ENCODE results near the gene PRKN.

PRKN gene

DNA sequence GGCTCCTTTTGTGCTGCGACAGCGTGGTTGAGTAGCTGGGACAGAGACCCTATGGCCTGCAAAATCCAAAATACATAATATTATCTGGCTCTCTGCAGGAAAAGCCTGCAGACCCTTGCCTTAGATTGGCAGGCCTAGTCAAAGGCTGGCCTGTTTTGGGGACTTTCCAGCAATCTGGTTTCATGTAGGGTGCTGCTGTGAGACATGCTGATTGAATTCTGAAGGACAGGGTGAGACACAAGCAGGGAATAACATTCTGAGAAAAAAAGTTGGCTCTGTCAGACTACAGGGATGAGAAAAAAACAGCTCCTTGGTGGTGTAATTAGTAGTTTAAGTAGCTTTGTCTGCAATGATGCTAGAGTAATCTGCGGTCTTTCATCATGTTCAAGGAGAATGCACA lies 1051.0 kb downstream of the PRKN start:
- DNase-seq (ENCODE audit: low spot score in 2 of 2) (no peak), ATAC-seq (ENCODE audit: low read depth) (no peak)
- no peak overlapping the region for H3K27ac Mint-ChIP-seq
- no peak overlapping the region for H3K4me3 Mint-ChIP-seq
- H3K36me3 Mint-ChIP-seq, result no peaks in the 10 kb centered on the region
- H3K9me3 Mint-ChIP-seq, result no peaks in the 10 kb centered on the region
- H3K4me1 Mint-ChIP-seq, result no peaks in the 10 kb centered on the region
- no peaks in the 10 kb centered on the region for H3K27me3 Mint-ChIP-seq

DNA sequence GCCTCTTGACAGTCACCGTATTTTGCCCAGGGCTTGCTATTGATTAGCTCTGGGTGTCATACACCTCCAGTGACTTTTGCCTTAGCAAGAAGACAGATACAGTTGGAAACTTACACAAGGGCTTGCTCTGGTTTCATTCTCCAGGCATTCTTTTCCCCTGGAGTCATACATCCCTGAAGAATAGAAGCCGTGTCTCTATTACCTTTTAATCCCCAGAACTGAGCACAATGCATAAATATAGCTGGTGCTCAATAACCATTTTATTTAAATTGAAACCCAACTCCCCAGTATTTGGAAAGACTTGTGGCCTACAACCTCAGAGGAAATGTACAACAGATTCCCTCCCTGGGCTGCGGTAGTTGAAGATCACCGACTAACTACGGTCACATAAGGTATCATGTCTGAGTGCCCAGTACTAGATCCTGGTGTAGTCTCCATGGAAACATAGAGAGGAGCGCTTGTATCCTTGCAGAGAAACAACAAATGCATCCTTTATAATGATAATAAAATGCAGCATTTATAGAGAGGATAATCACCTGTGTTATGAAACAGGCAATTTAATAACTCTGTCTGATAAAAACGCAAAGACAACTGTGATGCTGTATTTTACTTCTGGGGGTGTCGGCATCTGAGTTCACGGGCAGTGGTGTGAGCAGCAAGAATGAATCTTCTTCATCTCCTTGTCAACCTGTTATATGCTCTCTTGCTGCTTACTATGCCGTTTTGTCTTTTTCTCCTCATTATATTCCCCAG lies 1052.5 kb downstream of the PRKN start:
- Mint-ChIP-seq H3K9me3 (no peaks in the 10 kb centered on the region), H3K27ac (no peak overlapping the region), H3K27me3 (no peaks in the 10 kb centered on the region), H3K36me3 (no peaks in the 10 kb centered on the region), H3K4me3 (no peak overlapping the region), H3K4me1 (no peaks in the 10 kb centered on the region)
- ATAC-seq (ENCODE audit: low read depth) (no peak), DNase-seq (ENCODE audit: low spot score in 2 of 2) (no peak)

DNA sequence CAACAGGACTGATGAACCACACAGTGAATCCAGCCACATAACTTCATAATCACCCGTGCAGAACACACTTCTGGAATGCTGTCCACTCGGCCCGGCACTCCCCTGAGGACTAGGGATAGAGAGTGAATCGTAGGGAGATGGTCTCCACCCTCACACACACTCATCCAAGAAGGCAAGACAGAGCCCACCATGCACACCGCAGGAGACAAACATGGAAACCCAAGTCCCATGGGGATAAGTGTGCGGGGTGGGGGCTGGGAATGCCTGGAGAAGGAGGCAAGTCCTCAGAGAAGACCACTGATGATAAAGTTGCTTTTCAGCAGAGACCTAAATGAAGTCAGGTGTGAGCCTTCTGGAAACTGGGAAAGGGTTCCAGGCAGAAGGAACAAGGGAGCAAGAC lies 1054.5 kb downstream of the PRKN start:
- H3K9me3 Mint-ChIP-seq, result no peaks in the 10 kb centered on the region
- no peaks in the 10 kb centered on the region for H3K36me3 Mint-ChIP-seq
- no peak overlapping the region for H3K27ac Mint-ChIP-seq
- H3K4me1 Mint-ChIP-seq, result no peaks in the 10 kb centered on the region
- DNase-seq (ENCODE audit: low spot score in 2 of 2) (no peak), ATAC-seq (ENCODE audit: low read depth) (no peak)
- H3K4me3 Mint-ChIP-seq, result no peak overlapping the region
- H3K27me3 Mint-ChIP-seq, result no peaks in the 10 kb centered on the region

DNA sequence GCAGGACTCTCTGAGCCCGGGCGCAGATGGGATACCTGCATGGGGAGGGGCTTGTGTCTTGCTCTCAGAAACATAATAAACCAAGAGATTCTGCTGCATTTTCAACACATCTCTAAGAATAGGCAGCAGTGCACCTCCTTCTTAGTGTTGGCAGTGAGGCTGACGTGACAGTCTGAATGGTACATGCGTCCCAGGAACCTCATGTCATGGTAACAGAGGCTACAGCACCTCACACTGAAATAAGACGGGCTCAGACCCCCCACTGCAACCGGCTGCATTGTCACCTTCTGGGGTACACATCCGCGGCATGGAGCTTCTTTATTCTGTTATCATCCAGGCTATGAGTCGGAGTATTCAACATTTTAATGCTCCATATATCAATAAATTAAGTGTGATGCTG lies 1056.4 kb downstream of the PRKN start:
- ATAC-seq (ENCODE audit: low read depth) (no peak), DNase-seq (ENCODE audit: low spot score in 2 of 2) (no peak)
- no peak overlapping the region for H3K4me3 Mint-ChIP-seq
- H3K27ac Mint-ChIP-seq, result no peak overlapping the region
- no peaks in the 10 kb centered on the region for H3K4me1 Mint-ChIP-seq
- H3K9me3 Mint-ChIP-seq, result no peaks in the 10 kb centered on the region
- H3K36me3 Mint-ChIP-seq, result no peaks in the 10 kb centered on the region
- no peaks in the 10 kb centered on the region for H3K27me3 Mint-ChIP-seq

DNA sequence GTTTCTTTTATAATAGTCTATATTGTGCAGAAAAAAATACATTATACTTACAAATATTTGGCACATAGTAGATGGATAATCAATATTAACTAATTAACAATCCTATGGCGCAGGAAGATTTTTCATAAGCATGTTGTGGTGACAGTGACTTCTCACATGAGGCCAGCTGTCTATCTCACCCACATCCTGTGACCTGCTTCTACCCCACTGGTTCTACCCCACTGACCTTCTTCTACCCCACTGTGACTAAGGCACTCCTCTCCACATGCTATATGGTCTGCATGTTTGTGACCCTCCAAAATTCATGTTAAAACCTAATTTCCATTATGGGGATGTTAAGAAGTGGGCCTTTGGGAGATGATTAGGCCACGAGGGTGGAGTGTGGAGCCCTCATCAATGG lies 1058.9 kb downstream of the PRKN start:
- H3K36me3 Mint-ChIP-seq, result no peaks in the 10 kb centered on the region
- H3K9me3 Mint-ChIP-seq, result no peaks in the 10 kb centered on the region
- H3K4me3 Mint-ChIP-seq, result no peak overlapping the region
- H3K4me1 Mint-ChIP-seq, result no peaks in the 10 kb centered on the region
- no peaks in the 10 kb centered on the region for H3K27me3 Mint-ChIP-seq
- no peak overlapping the region for H3K27ac Mint-ChIP-seq
- no peak for ATAC-seq (ENCODE audit: low read depth)
- no peak for DNase-seq (ENCODE audit: low spot score in 2 of 2)

DNA sequence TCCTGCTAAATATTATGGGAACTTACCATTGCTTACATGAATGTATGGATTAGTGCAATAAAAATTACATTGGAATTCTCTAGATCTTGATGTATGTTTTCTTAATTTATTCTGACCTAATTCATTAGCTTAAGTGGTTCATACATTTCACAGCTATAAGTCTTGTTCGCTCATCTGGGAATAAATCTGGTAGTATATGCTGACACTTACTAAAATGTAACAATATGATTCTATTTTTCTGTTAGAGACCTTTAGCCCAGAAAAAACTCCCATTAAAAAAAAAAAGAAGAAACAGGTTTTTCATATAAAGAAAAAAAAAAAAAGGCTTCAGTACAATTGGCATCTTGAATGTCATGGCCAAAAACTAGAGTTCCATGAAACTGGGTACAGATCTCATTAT lies 1059.6 kb downstream of the PRKN start:
- no peaks in the 10 kb centered on the region for H3K36me3 Mint-ChIP-seq
- H3K9me3 Mint-ChIP-seq, result peaks cover under 1% of the 10 kb centered on the region
- ATAC-seq (ENCODE audit: low read depth), result no peak
- H3K27ac Mint-ChIP-seq, result no peak overlapping the region
- H3K4me1 Mint-ChIP-seq, result no peaks in the 10 kb centered on the region
- H3K4me3 Mint-ChIP-seq, result no peak overlapping the region
- no peak for DNase-seq (ENCODE audit: low spot score in 2 of 2)
- H3K27me3 Mint-ChIP-seq, result no peaks in the 10 kb centered on the region

DNA sequence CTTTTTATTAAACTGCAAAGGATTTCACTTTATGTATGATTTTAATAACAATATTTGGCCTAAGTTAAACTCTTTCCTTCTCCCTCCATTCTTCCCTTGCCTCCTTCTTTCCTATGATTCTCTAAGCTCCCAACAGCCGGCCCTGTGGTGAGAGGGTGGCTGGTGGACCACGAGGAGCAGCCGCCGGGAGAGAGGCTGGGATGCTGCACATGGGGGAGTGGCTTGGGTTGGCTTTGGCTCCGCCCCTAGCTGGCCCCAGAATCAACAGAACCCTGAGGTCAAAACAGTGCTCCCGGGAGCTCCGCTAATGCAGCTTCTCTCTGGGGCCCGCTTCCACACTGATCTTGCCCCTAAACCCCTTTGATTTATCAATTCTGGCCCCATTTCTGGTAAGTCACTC lies 1063.9 kb downstream of the PRKN start:
- Mint-ChIP-seq H3K36me3 (no peaks in the 10 kb centered on the region), H3K27me3 (no peaks in the 10 kb centered on the region)

DNA sequence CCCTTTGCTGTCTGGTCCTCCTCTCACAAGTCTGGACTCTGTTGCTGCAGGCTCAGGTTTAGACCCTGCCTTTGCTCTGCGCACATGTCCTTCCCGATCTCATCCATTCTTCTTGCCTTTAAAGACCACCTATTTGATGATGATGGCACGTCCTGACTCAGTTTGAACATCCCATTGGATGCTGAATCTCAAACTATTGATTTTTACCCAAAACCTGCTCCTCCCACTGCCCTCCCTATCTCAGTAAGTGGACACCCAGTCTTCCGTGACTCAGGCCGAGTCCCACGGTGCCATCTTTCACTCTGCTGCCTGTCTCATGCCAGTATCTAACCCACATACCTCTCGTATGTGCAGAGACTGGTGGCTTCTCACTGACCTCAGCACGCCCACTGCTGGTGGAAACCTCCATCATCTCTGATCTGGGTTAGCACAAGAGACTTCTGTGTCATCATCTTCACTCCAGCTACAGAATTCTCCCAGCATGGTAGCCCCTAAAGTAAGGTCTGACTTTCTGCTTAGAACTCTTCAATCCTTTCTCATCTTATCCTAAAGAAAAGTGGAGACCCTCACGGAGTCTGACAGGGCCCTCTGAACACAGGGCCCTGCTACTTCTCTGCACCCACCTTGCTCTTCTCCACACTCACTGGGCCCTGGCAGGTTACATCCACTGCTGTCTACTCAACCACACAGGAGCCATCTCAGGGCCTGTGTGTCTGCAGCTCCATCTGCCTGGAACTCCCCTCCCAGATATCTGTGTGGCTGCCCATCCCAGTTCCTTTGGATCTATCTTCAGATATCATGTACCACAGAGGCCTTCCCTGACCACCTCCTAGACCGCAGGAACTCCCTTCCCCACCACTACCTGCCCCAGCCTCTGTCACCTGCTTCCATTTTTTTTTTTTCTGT lies 1066.6 kb downstream of the PRKN start:
- no peak for ATAC-seq (ENCODE audit: low read depth)
- no peak for DNase-seq (ENCODE audit: low spot score in 2 of 2)
- Mint-ChIP-seq H3K27ac (no peak overlapping the region), H3K4me3 (no peak overlapping the region), H3K9me3 (peaks cover 5% of the 10 kb centered on the region), H3K36me3 (no peaks in the 10 kb centered on the region), H3K4me1 (no peaks in the 10 kb centered on the region), H3K27me3 (no peaks in the 10 kb centered on the region)

More for the DNA sequence above, 1063.9 kb downstream of the PRKN start:
- Mint-ChIP-seq H3K9me3 (peaks cover 3% of the 10 kb centered on the region), H3K4me3 (no peak overlapping the region), H3K4me1 (no peaks in the 10 kb centered on the region), H3K27ac (no peak overlapping the region)
- ATAC-seq (ENCODE audit: low read depth) (no peak), DNase-seq (ENCODE audit: low spot score in 2 of 2) (no peak)

DNA sequence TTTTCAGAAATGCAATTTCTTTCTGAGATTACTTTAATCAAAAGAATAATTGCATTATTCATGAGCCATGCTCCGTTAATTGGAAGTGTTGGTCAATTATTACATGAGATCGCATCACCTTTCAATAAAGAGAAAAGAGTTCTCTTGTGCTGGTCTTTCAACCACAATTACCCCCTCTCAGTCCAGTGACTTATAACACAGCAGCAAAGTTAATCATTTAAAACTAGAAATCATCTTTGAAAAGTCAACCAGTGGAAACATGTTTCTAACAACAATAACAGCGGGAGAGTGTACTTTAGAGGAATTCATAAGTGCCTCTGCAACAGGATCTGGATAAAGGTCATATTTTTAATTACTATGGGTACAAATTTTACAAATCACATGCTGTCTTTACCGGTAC lies 1069.4 kb downstream of the PRKN start:
- Mint-ChIP-seq H3K27ac (no peak overlapping the region), H3K27me3 (no peaks in the 10 kb centered on the region), H3K9me3 (peaks cover 5% of the 10 kb centered on the region), H3K4me1 (no peaks in the 10 kb centered on the region), H3K4me3 (no peak overlapping the region), H3K36me3 (no peaks in the 10 kb centered on the region)
- no peak for DNase-seq (ENCODE audit: low spot score in 2 of 2)
- ATAC-seq (ENCODE audit: low read depth), result no peak

DNA sequence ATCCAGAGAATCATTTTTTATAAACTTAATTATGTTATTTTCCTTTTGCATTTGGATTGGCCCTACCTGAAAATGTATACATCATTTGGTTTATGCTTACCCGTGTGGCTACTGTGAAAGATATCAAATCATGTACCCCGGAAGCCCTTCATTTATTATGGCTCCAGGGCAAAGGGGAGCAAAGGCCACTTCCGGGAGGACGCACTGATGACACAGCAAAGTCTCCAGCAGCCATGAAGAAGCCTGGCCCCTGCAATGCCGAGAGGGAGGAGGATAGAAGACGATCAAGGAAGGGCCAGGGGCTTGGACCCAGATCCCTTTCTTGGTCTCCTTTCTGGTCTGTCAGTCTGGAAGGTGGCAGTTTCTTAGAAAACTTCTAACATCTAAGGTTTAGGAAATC lies 1073.4 kb downstream of the PRKN start:
- Mint-ChIP-seq H3K36me3 (no peaks in the 10 kb centered on the region), H3K9me3 (peaks cover 11% of the 10 kb centered on the region), H3K4me3 (no peak overlapping the region), H3K27ac (no peak overlapping the region), H3K27me3 (no peaks in the 10 kb centered on the region), H3K4me1 (no peaks in the 10 kb centered on the region)
- ATAC-seq (ENCODE audit: low read depth), result no peak
- no peak for DNase-seq (ENCODE audit: low spot score in 2 of 2)

DNA sequence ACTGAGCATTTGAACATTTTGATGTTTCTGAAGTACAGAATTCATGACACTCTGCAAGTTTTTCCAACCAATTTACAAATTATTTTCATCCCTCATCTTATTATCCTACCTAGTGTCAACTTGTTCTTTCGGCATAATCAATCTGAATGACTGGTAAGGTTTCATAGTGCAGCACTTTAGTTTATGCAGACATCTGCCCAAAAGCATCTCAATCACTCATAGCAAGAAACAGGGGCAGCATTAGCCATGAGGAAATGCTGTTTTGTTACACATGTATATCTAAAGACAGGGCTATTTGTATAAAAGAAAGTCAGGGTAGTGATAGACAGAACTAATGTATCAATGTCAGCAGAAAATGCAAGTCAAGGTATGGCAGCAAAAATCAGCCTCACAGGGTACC lies 1075.6 kb downstream of the PRKN start:
- ATAC-seq (ENCODE audit: low read depth) (no peak), DNase-seq (ENCODE audit: low spot score in 2 of 2) (no peak)
- H3K27ac Mint-ChIP-seq, result no peak overlapping the region
- peaks cover 11% of the 10 kb centered on the region for H3K9me3 Mint-ChIP-seq
- no peak overlapping the region for H3K4me3 Mint-ChIP-seq
- no peaks in the 10 kb centered on the region for H3K27me3 Mint-ChIP-seq
- no peaks in the 10 kb centered on the region for H3K36me3 Mint-ChIP-seq
- H3K4me1 Mint-ChIP-seq, result no peaks in the 10 kb centered on the region

DNA sequence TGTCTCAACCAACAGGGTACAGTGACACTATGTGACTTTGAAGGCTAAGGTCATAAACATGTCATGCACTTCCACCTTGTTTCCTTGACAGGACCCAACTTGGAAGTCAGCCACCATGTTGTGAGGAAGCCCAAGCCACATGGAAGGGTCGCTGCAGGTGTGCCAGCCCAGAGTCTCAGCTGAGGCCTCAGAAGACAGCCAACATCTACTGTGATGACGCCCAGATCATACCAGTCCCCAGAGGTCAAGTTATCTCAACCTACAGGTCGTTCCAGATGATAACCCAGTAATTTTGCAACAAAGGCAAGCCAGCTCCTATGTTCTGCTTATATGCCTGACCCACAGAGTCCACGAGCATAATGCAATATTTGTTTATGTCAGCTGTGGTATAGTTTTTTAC lies 1077.7 kb downstream of the PRKN start:
- no peak overlapping the region for H3K4me3 Mint-ChIP-seq
- H3K27me3 Mint-ChIP-seq, result no peaks in the 10 kb centered on the region
- no peak for DNase-seq (ENCODE audit: low spot score in 2 of 2)
- peaks cover 4% of the 10 kb centered on the region for H3K36me3 Mint-ChIP-seq
- ATAC-seq (ENCODE audit: low read depth), result no peak
- H3K27ac Mint-ChIP-seq, result no peak overlapping the region
- peaks cover 15% of the 10 kb centered on the region for H3K9me3 Mint-ChIP-seq
- no peaks in the 10 kb centered on the region for H3K4me1 Mint-ChIP-seq

DNA sequence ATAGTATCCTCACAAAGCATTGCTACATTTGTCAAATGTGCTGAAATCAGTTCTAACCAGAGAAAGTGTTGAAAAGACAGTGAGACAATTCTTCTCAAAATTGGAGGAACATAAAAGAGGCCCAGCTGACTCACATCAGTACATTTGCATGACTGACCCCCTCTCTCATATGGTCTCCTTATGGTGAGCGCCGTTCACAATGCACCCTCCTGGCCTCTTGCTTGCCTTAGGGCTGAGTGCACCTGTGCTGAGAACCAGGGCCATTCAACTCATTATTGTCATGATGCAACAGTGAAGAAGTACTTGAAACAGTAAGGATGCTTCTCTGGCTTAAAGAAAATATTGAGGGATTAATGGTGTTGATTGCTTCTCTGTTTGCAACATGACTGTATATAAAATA lies 1078.5 kb downstream of the PRKN start:
- no peak for ATAC-seq (ENCODE audit: low read depth)
- DNase-seq (ENCODE audit: low spot score in 2 of 2), result no peak
- no peak overlapping the region for H3K27ac Mint-ChIP-seq
- peaks cover 15% of the 10 kb centered on the region for H3K9me3 Mint-ChIP-seq
- H3K4me3 Mint-ChIP-seq, result no peak overlapping the region
- peaks cover 4% of the 10 kb centered on the region for H3K36me3 Mint-ChIP-seq
- no peaks in the 10 kb centered on the region for H3K27me3 Mint-ChIP-seq
- no peaks in the 10 kb centered on the region for H3K4me1 Mint-ChIP-seq

DNA sequence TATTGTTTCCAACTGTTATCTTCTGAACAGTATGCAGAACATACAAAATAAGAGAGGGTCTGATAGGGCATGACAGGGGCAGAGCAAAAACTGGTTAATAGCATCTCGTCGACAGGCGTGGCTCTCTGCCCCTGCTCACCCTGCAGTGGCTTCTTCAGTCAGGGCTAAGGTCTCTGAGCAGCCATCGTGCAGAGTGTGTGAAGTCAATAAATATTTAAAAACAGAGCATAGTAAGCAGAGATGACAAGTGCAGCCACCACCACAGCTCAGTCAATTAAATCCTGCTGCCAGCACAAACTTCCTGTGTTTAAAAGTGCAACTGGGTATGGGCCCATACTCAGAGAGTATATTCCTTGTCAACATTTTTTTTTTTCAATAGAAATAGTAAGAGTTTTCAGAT lies 1080.3 kb downstream of the PRKN start:
- no peak overlapping the region for H3K4me3 Mint-ChIP-seq
- H3K36me3 Mint-ChIP-seq, result peaks cover 4% of the 10 kb centered on the region
- DNase-seq (ENCODE audit: low spot score in 2 of 2), result no peak
- no peaks in the 10 kb centered on the region for H3K4me1 Mint-ChIP-seq
- H3K27me3 Mint-ChIP-seq, result no peaks in the 10 kb centered on the region
- H3K27ac Mint-ChIP-seq, result no peak overlapping the region
- ATAC-seq (ENCODE audit: low read depth), result no peak
- H3K9me3 Mint-ChIP-seq, result peaks cover 15% of the 10 kb centered on the region

Data from memory B cell (primary cell).